Right lobe of liver (tissue), 6 donors: Measurements from ENCODE around the gene GLIS1. TPM values are rescaled to one million over a fixed set of nuclear protein-coding genes. Genes with fewer than 3 reads are reported as not detected.

Source experiments
- ATAC-seq, 4 donors: fragments of 200-7000 bp; cut with Tn5 transposase; one replicate each; pipeline ENCODE4 v1.9.1; 2020; ENCODE audit warnings: mild to moderate bottlenecking in 4 of 4, moderate library complexity in 4 of 4
- DNase-seq, 3 donors: peaks; one replicate each; pipeline ENCODE4 v3.0.0-alpha.2; 2020
- H3K27ac ChIP-seq, 3 donors: fragments of 200-600 bp; one replicate each; pipeline ENCODE4 v1.8.0; 2022
- H3K27me3 ChIP-seq, 2 donors: fragments of 200-600 bp; one replicate each; pipeline ENCODE4 v1.8.0; 2022
- H3K36me3 ChIP-seq, 4 donors: fragments of 200-600 bp; sonication (generic) in 1 of 4; one replicate each; pipeline versions ENCODE4 v1.5.1 to v1.8.0; 2017 to 2022; ENCODE audit warnings: control low read depth in 1 of 4
- H3K4me1 ChIP-seq, 4 donors: fragments of 200-600 bp; sonication (generic) in 1 of 4; one replicate each; pipeline versions ENCODE4 v1.5.1 to v1.8.0; 2017 to 2022; ENCODE audit warnings: control low read depth in 1 of 4
- H3K4me3 ChIP-seq, 3 donors: fragments of 200-600 bp; one replicate each; pipeline ENCODE4 v1.8.0; 2022
- H3K9me3 ChIP-seq, 4 donors: fragments of 200-600 bp; sonication (generic) in 1 of 4; one replicate each; pipeline versions ENCODE4 v1.5.1 to v1.8.0; 2017 to 2022; ENCODE audit warnings: control low read depth in 1 of 4
- POLR2A ChIP-seq: fragments of 450-650 bp; IDR thresholded peaks from one replicate; pipeline ENCODE4 v1.6.1; 2017; ENCODE audit warnings: antibody characterized with exemption, mild to moderate bottlenecking
- WGBS: methylation state at CpG from one replicate; pipeline ENCODE4 v1.1.6; 2018; ENCODE audit warnings: low coverage, low lambda C conversion rate; ENCODE audit not compliant: insufficient coverage; ENCODE audit errors: missing lambda C conversion rate; 5-methylcytosine and 5-hydroxymethylcytosine counted together
- intact Hi-C, 2 donors: fragments of 100-400 bp; cut with DNase I; formaldehyde crosslinking; loops; one replicate each; pipeline versions ENCODE4 v1.11.2 to v1.14.1; 2022
- total RNA-seq, 6 experiments: library from RNA; depleted of rRNA in 2 of 6; stranded (reverse); fragments of >200 nt in 2 of 6; fragmentation: NEBNext Ultra II Directional in 3 of 6; extraction: Animal tissue kit (Norgen Biotek cat#: 25700) in 3 of 6; gene quantifications; one replicate each; pipeline versions ENCODE4 v1.1.0 to v1.2.4, GENCODE V29; 2016 to 2023
- TF ChIP-seq, protein P1 (sequence below), 4 donors: fragments of 200-600 bp in 3 of 4; fragments of 450-650 bp in 1 of 4; IDR thresholded peaks; one replicate each; pipeline versions ENCODE4 v1.5.1 to v1.8.0; 2016 to 2022; ENCODE audit warnings: antibody characterized with exemption in 4 of 4, mild to moderate bottlenecking in 2 of 4
- donor health status: DM: no; HTN: yes; CAD: no.
- donor health status: DM: no; HTN: no; CAD: no.
- donor health status: DM: no; HTN: no; CAD: no.
- donor health status: DM: no; HTN: yes; CAD: no.
- donor health status: DM: no; HTN: yes; CAD: no.

Gene GLIS1
- total RNA-seq, 6 experiments from 2014 or later: not detected

DNA sequence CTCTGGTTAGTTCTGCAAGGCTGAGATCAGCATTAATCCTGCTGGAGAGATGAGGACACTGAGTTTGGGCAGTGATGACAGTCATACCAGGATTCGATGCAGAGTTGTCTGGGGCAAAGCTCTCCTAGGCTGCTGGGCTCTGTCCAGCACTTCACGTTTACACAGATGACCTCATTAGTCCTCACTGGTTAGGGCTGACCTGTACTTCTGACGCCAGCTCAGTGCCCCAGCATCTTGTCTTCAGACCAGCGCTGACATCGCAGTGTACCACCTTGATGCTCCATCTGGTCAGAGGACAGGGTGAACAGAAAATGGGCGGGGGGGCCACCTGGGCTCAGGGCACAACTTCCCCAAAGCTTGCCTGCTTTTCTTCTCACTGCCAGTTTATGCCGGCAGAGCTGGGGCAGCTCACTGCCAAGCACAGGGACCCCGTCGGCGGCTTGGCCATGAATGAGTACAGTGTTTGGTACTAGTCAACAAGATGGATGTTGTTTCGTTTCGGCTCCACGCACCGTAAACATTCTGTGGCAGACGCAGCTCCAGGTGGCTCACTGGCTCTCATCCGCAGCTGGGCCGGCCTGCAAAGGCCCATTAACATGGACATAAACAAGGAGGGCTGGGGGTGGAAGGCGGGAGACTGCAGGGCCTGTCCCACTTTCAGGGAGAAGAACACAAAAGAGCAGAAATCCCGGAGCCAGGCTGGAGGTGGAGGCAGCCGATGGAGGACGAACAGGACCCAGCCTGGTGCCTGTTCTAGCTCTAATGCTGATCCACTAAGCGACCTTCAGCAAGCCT, 118.7 kb downstream of the GLIS1 start:
- DNase-seq (peak in 2 of 3 donors; percentile 36 to 49), ATAC-seq (peak in 2 of 4 donors; percentile 57 to 58)
- Histone ChIP-seq H3K27ac (no peak overlapping the region), H3K27me3 (no peaks in the 10 kb centered on the region), H3K9me3 (no peaks in the 10 kb centered on the region), H3K4me1 (no peaks in the 10 kb centered on the region), H3K4me3 (no peak overlapping the region), H3K36me3 (no peaks in the 10 kb centered on the region)
- no peak for TF ChIP-seq POLR2A
- TF ChIP-seq, protein P1, sequence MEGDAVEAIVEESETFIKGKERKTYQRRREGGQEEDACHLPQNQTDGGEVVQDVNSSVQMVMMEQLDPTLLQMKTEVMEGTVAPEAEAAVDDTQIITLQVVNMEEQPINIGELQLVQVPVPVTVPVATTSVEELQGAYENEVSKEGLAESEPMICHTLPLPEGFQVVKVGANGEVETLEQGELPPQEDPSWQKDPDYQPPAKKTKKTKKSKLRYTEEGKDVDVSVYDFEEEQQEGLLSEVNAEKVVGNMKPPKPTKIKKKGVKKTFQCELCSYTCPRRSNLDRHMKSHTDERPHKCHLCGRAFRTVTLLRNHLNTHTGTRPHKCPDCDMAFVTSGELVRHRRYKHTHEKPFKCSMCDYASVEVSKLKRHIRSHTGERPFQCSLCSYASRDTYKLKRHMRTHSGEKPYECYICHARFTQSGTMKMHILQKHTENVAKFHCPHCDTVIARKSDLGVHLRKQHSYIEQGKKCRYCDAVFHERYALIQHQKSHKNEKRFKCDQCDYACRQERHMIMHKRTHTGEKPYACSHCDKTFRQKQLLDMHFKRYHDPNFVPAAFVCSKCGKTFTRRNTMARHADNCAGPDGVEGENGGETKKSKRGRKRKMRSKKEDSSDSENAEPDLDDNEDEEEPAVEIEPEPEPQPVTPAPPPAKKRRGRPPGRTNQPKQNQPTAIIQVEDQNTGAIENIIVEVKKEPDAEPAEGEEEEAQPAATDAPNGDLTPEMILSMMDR (IDR thresholded peaks at IDR 0.05): no peak
- WGBS: 45% methylated on average over 10 of the region's 22 CpGs
- intact Hi-C loops: no loop called here

DNA sequence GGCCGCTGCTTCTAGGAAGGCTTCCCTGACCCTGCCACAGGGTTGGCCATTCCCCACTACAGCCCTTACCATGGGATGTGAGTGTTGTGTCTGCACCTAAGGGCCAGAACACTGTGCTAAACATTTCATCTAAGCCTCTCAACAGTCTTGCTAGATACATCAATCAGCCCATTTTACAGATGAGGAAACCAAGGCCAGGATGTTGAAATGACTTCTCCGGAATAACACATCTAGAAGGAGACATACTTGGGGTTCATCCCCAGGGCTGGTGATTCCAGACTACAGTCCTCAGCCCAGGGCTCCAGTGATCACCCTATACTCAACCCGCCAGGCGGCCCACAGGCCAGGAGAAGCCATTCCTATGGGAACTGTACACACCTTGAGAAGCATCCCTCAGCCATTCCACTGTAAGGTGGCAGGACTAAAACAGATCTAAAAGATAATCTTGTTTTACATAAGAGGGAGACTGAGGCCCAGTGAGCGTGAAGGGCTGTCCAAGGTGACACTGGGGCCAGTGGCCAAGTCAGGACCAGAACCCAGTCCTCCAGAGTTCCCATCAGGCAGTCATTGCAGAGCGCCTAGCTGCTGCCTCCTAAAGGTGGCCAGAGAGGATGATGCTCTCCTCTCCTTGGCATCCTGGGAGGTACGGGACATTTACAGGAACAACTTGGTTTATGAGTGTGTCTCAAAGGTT, 119.5 kb downstream of the GLIS1 start:
- Histone ChIP-seq H3K36me3 (no peaks in the 10 kb centered on the region), H3K27me3 (no peaks in the 10 kb centered on the region), H3K4me1 (no peaks in the 10 kb centered on the region), H3K9me3 (no peaks in the 10 kb centered on the region), H3K27ac (no peak overlapping the region), H3K4me3 (no peak overlapping the region)
- 92% methylated on average over 2 of the region's 7 CpGs for WGBS
- TF ChIP-seq, protein P1 (IDR thresholded peaks at IDR 0.05): no peak
- TF ChIP-seq POLR2A: no peak
- ATAC-seq (no peak), DNase-seq (peak in 2 of 3 donors; percentile 15 to 31)
- intact Hi-C loops: no loop called here

DNA sequence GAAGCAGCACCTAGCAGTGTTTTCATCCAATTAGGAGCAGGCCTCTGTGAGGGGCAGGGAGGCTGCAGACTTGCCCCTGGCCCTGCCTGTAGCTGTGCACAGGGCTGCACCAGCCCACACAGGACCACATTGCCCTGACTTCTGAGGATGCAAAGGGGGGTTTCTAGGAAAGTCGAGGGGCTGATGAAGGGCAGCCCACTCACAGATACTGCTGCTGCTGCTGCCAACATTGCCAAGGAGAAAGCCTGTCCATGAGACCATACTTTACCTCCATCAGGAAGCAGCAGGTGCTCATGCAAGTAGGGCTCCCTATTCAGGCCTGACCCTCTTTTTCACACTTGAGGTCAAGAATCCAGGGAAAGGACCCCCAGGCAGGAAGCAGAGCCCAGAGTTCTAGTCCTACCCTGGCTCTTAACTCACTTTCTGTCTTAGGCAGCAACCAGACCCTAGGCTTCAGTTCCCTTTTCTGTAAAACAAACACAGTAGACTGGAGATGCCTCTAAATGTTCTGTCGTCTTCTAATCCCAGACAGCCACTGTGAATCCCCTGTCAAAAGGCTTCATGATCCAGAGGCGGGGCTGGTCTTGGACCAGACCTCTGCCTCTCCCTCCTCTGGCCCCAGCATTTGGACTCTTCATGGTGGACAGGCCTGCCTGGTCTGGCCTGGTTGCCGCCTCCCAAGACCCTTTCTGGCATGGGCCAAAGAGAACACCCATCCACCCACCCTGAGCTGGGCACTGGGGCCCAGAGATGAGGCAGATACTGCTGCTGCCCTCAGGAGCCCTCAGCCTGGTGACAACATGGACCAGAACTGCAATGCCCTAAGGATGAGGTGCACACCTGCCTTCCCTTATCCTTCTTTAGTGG, 120.2 kb downstream of the GLIS1 start:
- Histone ChIP-seq H3K36me3 (no peaks in the 10 kb centered on the region), H3K4me1 (no peaks in the 10 kb centered on the region), H3K27me3 (no peaks in the 10 kb centered on the region), H3K9me3 (no peaks in the 10 kb centered on the region), H3K4me3 (no peak overlapping the region), H3K27ac (no peak overlapping the region)
- intact Hi-C loops: no loop called here
- DNase-seq (peak in 2 of 3 donors; percentile 22 to 28), ATAC-seq (no peak)
- WGBS: 56% methylated on average over 3 of the region's 4 CpGs
- no peak for TF ChIP-seq POLR2A
- TF ChIP-seq, protein P1 (IDR thresholded peaks at IDR 0.05): no peak

DNA sequence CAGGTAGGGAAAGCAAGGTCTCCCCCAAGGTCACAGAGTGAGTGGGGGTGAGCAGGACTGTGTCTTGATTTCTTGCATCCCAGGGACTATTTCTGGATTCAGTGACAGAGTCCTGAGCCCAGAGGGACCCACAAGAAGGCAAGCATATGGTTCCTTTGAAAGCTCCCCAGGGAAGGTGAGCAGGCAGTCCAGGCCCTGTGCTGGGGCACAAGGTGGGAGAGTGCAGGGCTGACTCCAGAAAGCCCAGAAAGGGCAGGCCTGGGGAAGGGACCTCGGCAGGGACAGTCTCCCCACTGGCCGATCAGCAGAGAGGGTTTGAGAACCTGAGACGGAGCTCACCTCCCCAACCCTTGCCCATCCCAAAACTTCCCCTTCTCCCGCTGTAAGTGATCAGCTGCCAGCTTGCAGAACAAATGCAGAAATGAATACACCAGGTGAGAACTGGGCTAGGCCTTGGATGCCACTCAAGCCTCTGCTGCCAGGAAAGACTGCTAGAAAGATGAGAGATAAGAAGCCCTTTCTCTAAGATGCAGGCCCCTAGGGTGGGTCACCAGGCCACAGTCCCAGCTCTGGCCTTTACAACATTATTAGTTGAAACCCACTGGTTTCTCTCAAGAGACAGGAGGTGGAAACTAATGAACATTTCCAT, 121.0 kb downstream of the GLIS1 start:
- Histone ChIP-seq H3K36me3 (no peaks in the 10 kb centered on the region), H3K27ac (no peak overlapping the region), H3K9me3 (no peaks in the 10 kb centered on the region), H3K4me3 (no peak overlapping the region), H3K27me3 (no peaks in the 10 kb centered on the region), H3K4me1 (no peaks in the 10 kb centered on the region)
- intact Hi-C loops: no loop called here
- WGBS: 100% methylated on average over 2 of the region's 4 CpGs
- DNase-seq: peak in 2 of 3 donors; percentile 23 to 28
- TF ChIP-seq POLR2A: no peak
- TF ChIP-seq, protein P1 (IDR thresholded peaks at IDR 0.05): no peak
- ATAC-seq: no peak
